SK-N-SH treated with all-trans-retinoic acid at 6 μM for 48 hours (cell line): ENCODE results near the gene OR1J1.

ENCODE experiments used
- ARNTL ChIP-seq: fragments of 450-650 bp; formaldehyde crosslinking; IDR thresholded peaks from 2 replicates; pipeline ENCODE4 v1.5.0; 2020; ENCODE audit warnings: low read depth, mild to moderate bottlenecking, moderate library complexity, borderline replicate concordance
- BACH2 ChIP-seq: fragments of 250-450 bp; sonication (Bioruptor Pico); IDR thresholded peaks from 2 replicates; pipeline ENCODE4 v1.9.0; 2021; ENCODE audit warnings: mild to moderate bottlenecking, borderline replicate concordance
- CREB5 ChIP-seq: fragments of 250-450 bp; sonication (Bioruptor Pico); IDR thresholded peaks from 2 replicates; pipeline ENCODE4 v1.5.1; 2020; ENCODE audit warnings: low read depth, mild to moderate bottlenecking, moderate library complexity
- CSRNP3 ChIP-seq: fragments of 250-450 bp; sonication (Bioruptor Pico); IDR thresholded peaks from 2 replicates; pipeline ENCODE4 v1.5.1; 2021; ENCODE audit warnings: mild to moderate bottlenecking, moderate library complexity
- ESRRG ChIP-seq: fragments of 250-450 bp; sonication (Bioruptor Pico); IDR thresholded peaks from 2 replicates; pipeline ENCODE4 v1.6.1; 2021; ENCODE audit warnings: mild to moderate bottlenecking
- GLIS3 ChIP-seq: fragments of 250-450 bp; sonication (Bioruptor Pico); IDR thresholded peaks from 2 replicates; pipeline ENCODE4 v1.5.0; 2020; ENCODE audit warnings: mild to moderate bottlenecking, moderate library complexity
- PATZ1 ChIP-seq: fragments of 250-450 bp; sonication (Bioruptor Pico); IDR thresholded peaks from 2 replicates; pipeline ENCODE4 v1.8.0; 2020; ENCODE audit warnings: mild to moderate bottlenecking, moderate library complexity, borderline replicate concordance
- TCF4 ChIP-seq: fragments of 250-450 bp; sonication (Bioruptor Pico); IDR thresholded peaks from 2 replicates; pipeline ENCODE4 v1.8.0; 2021; ENCODE audit warnings: mild to moderate bottlenecking, moderate library complexity, borderline replicate concordance
- ZNF8 ChIP-seq: fragments of 450-650 bp; formaldehyde crosslinking; IDR thresholded peaks from 2 replicates; pipeline ENCODE4 v1.5.0; 2020; ENCODE audit warnings: mild to moderate bottlenecking, moderate library complexity

GRCh38 chr9:122506964-122507363, 29.2 kb upstream of the OR1J1 start:
- TF ChIP-seq PATZ1 (CRISPR knock-in tag) (no peak), CREB5 (CRISPR knock-in tag) (no peak), BACH2 (no peak), ARNTL (CRISPR knock-in tag) (no peak), ZNF8 (CRISPR knock-in tag) (no peak), ESRRG (CRISPR knock-in tag) (no peak), TCF4 (no peak), GLIS3 (CRISPR knock-in tag) (no peak), CSRNP3 (CRISPR knock-in tag) (no peak)
